Measurements from ENCODE around the gene ZDHHC8.

ZDHHC8 gene, protein sequence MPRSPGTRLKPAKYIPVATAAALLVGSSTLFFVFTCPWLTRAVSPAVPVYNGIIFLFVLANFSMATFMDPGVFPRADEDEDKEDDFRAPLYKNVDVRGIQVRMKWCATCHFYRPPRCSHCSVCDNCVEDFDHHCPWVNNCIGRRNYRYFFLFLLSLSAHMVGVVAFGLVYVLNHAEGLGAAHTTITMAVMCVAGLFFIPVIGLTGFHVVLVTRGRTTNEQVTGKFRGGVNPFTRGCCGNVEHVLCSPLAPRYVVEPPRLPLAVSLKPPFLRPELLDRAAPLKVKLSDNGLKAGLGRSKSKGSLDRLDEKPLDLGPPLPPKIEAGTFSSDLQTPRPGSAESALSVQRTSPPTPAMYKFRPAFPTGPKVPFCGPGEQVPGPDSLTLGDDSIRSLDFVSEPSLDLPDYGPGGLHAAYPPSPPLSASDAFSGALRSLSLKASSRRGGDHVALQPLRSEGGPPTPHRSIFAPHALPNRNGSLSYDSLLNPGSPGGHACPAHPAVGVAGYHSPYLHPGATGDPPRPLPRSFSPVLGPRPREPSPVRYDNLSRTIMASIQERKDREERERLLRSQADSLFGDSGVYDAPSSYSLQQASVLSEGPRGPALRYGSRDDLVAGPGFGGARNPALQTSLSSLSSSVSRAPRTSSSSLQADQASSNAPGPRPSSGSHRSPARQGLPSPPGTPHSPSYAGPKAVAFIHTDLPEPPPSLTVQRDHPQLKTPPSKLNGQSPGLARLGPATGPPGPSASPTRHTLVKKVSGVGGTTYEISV
- 5.3 to 36.4 (median 15.7) reads per million in 17 experiments for total RNA-seq

DNA sequence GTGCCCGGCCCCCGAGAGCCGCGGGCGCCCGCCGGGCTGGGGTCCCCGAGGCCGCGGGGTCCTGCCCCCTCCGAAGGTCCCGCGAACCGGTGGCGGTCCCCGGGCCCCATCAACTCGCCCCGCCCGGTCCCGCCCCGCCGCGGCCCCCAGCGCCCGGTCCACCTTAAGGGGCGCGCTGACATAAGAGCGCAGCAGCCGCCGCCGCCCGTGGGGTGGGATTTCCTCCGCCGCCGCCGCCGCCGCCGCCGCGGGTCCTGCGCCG, at the start of gene ZDHHC8:
TSS of gene ZDHHC8 (plus strand) at position 208 of the 262 bp plus-strand sequence. CDS start 144 bp downstream, outside the sequence.
- DNase-seq = peak; percentile 20 to 75 (median 52)

- DNase-seq = no peak
Observed at GRCh38 chr22:20083157-20083890, 48.3 kb upstream of the ZDHHC8 start.

DNA sequence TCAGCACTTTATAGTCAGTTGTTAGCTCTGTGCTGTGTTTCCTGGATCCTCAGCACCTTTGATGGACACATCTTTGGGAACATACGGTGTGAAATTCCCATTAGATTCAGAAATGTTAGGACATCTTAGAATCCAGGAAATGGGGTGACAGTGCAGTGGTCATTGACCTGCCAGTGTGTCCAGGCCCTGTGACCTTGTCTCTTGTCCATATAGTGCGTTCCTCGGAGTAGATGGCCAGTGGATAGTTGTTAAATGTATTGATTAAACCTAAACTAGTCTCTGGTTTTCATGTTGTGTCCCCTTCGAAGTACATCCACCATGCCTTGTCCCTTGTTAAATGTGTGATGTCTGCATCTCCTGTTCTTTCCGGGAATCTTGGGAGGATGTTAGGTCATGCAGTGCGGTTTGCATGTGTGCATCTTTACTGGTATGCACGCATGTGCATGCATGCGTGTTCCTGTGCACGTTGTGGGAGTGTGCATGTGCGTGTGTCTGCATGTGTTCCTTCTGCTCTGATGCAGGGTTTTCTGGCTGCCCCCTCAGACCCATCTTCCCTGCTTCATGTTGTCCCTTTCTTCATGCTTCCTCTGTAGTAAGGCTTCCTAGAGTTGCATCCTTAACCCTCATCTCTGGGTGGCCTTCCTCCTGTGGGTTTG, 47.6 kb upstream of the ZDHHC8 start:
- no peak for DNase-seq

DNA sequence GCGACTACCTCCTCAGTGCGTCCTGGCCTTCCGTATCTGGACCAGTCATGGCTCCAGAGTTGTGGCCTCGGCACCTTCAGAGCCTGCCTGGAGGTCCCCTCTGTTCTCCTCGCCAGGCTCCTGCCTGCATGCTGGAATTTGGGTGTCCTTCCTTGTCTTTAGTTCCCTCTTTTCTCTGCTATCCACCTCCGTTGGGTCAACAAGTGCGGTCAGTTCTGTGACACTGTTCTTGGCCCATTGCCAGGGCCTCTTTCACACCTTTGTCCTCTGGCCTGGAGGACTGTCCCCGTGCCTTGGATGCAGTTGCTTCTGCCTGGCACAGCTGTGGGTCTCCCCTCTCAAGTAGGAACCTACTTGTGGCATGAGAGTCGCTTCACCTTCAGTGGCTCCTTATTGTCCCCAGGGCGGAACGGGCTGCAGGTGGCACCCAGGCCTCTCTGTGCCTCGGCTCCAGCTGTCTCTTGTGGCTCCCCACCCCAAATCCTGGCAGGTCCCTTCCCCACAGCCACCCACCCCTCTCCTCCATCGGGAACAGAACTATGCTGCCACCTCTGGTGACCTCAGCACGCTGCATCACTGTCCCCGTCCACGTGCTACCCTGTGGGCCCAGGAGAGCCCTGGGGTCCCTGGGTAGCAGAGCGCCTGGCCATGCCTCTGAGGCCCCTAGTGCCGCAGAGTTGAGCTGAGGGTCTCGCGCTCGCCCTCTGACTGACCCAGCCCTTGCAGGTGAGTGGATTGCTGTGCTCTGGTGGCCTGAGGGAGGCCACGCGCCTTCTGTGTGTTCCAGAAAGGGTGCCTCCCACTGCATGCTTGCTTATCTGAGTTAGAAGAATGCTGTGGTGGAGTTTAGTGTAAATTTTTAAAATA, 46.8 kb upstream of the ZDHHC8 start:
- DNase-seq = peak in 1 of 4 experiments; percentile 21

- DNase-seq = no peak
Observed at GRCh38 chr22:20085651-20086050, 46.0 kb upstream of the ZDHHC8 start.

DNA sequence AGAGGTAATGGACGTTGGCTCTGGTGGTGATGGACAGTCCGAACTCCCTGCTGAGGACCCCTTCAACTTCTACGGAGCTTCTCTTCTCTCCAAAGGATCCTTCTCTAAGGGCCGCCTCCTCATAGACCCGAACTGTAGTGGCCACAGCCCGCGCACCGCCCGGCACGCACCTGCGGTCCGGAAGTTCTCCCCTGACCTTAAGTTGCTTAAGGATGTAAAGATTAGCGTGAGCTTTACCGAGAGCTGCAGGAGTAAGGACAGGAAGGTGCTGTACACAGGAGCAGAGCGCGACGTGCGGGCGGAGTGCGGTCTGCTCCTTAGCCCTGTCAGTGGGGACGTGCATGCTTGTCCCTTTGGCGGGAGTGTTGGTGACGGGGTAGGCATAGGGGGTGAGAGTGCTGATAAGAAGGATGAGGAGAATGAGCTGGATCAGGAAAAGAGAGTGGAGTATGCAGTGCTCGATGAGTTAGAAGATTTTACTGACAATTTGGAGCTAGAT, 45.5 kb upstream of the ZDHHC8 start:
- DNase-seq = no peak

DNA sequence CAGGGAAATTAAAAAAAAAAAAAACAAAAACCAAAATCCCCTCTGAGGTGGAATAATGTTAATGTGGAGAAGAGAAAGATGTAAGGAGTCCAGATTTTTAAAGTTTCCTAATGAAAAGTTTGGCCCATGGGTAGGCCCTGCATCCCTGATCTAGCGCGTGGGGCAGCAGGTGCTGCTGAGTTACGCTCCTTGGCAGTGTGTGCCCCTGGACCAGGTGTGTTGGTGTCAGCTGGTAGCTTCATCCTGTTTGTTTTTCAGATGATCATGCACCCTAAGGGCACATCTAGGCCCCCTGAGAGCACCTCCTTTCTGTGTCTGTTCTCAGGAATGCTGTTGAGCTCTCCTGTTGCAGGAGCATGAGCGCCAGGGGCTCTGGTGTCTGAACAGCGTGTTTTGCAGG, 44.8 kb upstream of the ZDHHC8 start:
- no peak for DNase-seq

DNA sequence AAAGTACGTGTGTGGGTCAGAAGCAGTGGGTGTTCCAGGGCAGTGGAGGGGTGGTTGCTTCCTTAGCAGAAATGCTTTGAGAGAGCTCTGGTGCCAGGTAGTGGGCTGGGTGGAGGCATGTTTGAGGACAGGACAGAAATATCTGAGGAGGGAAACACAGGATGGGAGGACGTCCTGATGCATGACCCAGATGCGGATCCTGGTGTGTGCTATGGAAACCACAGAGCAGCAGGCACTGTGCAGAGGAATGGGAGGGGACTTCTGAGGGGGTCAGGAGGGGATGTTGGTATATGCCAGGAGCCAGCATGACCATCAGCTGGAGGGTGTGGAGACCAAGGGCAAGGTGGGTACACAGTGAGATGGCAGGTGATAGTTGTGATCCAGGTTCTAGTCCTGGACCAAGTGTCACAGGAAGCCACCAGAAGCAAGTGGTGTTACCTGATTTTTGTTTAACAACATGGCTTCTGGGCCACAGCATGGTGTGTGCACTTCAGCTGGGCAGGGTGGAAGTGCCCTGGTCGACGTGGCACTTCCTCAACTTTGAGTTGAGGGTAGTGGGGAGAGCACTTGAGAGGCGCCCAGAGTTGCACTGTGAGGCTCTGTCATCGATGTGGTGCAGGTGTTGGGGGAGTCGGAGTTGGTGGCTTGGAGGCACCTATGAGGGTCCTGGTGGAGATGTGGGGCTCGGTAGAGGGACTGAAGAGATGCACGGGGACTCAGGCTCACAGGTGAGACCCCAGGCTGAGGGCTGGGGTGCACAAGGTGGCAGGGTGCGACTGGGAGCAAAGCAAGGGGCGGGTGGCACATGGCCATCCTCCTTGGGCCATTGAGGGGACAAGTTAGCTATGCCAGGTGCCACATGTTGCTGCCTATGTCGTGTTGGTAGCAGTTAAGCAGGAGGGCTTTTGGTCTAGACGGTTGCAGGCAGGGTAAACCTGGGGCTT, 44.0 kb upstream of the ZDHHC8 start:
- no peak for DNase-seq

GRCh38 chr22:20088263-20088648, 43.3 kb upstream of the ZDHHC8 start:
- DNase-seq = no peak

- no peak for DNase-seq
Observed at GRCh38 chr22:20089226-20089976, 42.2 kb upstream of the ZDHHC8 start.

DNA sequence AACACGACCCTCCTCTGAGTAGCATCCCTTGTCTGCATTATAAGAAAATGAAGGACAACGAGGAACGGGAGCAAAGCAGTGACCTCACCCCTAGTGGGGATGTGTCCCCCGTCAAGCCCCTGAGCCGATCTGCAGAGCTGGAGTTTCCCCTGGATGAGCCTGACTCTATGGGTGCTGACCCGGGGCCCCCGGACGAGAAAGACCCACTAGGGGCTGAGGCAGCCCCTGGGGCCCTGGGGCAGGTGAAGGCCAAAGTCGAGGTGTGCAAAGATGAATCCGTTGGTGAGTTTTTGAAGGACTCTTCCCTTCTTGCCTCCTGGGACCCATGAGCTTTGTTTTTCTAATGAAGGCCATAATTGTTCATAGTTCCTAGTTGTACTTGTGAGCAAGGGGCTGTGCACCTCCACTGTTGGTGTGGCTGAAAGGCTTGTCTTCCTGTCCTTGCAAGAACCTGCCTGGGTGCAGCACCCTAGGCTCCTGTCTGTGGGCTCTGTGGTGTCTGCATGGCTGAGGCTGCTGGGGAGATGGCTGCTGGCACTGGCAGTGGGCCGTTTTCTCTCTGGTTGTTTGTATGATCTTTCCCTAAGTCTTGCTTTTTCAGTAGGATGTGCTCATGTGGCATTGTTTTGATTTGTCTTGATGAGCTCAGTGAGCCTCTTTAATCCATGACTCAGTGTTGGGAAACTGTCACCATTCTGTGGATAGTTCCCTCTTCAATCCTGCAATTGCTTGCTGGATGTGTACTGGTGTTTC, 41.5 kb upstream of the ZDHHC8 start:
- DNase-seq = peak in 2 of 4 experiments; percentile 25 to 34

- DNase-seq = peak in 2 of 4 experiments; percentile 25 to 39
Observed at GRCh38 chr22:20090730-20091240, 40.8 kb upstream of the ZDHHC8 start.

GRCh38 chr22:20091690-20092476, 39.7 kb upstream of the ZDHHC8 start:
- no peak for DNase-seq

GRCh38 chr22:20092477-20092854, 39.1 kb upstream of the ZDHHC8 start:
- no peak for DNase-seq

- no peak for DNase-seq
Observed at GRCh38 chr22:20093418-20094196, 38.0 kb upstream of the ZDHHC8 start.

DNA sequence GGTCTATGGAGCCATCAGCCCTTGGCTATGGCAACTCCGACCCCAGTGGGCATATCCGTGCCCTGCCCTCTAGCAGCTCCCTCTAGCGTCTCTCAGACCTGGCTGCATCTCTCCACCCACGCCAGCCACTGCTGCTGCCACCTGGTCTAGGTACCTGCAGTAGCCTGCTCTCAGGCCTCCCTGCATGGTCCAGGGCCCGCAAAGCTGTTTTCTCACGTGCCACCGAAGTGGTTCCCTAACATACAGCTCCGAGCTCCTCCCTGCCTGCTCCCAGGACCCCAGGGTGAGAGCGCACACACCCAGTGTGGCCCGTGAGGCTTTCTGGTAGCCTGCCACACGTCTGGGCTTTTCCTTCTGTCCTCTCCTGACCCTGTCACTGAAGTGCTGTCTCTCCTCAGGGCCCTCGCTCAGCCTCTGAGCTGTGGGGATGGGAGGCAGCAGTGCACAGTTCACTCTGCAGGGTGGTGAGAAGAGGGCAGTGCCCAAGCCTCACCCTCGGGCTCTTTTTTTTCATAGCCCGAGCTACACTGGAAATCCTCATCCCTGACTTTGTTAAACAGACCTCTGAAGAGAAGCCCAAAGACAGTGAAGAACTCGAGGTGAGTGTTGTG, 37.3 kb upstream of the ZDHHC8 start:
- DNase-seq = no peak

DNA sequence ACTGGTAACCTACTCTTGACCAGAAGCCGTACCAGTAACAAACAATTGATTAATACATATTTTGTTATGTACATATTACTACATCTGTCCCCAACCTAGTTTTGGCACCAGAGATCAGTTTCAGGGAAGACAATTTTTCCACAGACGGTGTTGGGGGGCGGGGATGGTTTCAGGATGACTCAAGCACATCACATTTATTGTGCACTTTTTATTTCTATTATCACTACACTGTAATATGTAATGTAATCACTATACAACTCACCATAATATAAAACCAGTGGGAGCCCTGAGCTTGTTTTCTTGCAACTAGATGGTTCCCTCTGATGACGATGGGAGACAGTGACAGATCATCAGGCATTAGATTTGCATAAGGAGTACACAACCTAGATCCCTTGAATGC, 36.1 kb upstream of the ZDHHC8 start:
- no peak for DNase-seq
